MCF 10A (cell line): ENCODE results near the gene GEMIN5. TPM values are rescaled to one million over a fixed set of nuclear protein-coding genes. Genes with fewer than 3 reads are reported as not detected.
"Not testable (repeated sequence)": the region's sequence is repeated elsewhere in the genome, so short reads cannot be mapped to it uniquely, and the experiment has no call there.

ENCODE experiments used
- BruUV-seq: library from RNA; stranded (reverse); fragments of 400-500 nt; replicated peaks from 2 replicates; lab custom pipeline; 2021; lab: Mats Ljungman, UMichigan
- CTCF ChIA-PET: fragments of 300-600 bp; sonication (Branson Sonifier 250); formaldehyde crosslinking; extraction: SDS; loops from one replicate; lab custom pipeline; 2021; ENCODE audit warnings: antibody characterized with exemption, inconsistent platforms; lab: Yijun Ruan, JAX
- POLR2A ChIA-PET: fragments of 300-600, 350-650 bp; sonication (Branson Sonifier 250); formaldehyde crosslinking; extraction: SDS; loops from one replicate; lab custom pipeline; 2020; ENCODE audit warnings: antibody characterized with exemption, inconsistent platforms; lab: Yijun Ruan, JAX
- DNase-seq: peaks from one replicate; pipeline ENCODE4 v3.0.0-alpha.2; 2018; ENCODE audit not compliant: unreplicated experiment
- H3K27ac Mint-ChIP-seq: one replicate; pipeline ENCODE4 v1.8.0; 2022; ENCODE audit warnings: mild to moderate bottlenecking, low read depth, mixed read lengths; ENCODE audit not compliant: unreplicated experiment
- H3K27me3 Mint-ChIP-seq: one replicate; pipeline ENCODE4 v1.8.0; 2022; ENCODE audit warnings: mixed read lengths; ENCODE audit not compliant: insufficient read depth, unreplicated experiment
- H3K36me3 Mint-ChIP-seq: one replicate; pipeline ENCODE4 v1.8.0; 2022; ENCODE audit warnings: mild to moderate bottlenecking, moderate library complexity, mixed read lengths; ENCODE audit not compliant: insufficient read depth, unreplicated experiment
- H3K4me1 Mint-ChIP-seq: one replicate; pipeline ENCODE4 v1.8.0; 2022; ENCODE audit warnings: mixed read lengths; ENCODE audit not compliant: insufficient read depth, unreplicated experiment
- H3K4me3 Mint-ChIP-seq: one replicate; pipeline ENCODE4 v1.8.0; 2022; ENCODE audit warnings: mild to moderate bottlenecking, moderate library complexity, mixed read lengths; ENCODE audit not compliant: unreplicated experiment
- H3K9me3 Mint-ChIP-seq: one replicate; pipeline ENCODE4 v1.8.0; 2022; ENCODE audit warnings: mixed read lengths; ENCODE audit not compliant: unreplicated experiment
- CTCF ChIP-seq: fragments of 200-600 bp; IDR thresholded peaks from one replicate; pipeline ENCODE4 v1.8.0; 2022; ENCODE audit warnings: antibody characterized with exemption, mild to moderate bottlenecking; ENCODE audit not compliant: unreplicated experiment
- intact Hi-C: fragments of 100-400 bp; cut with micrococcal nuclease; formaldehyde crosslinking; loops from 2 replicates; pipeline ENCODE4 v1.14.1; 2022
- total RNA-seq: library from RNA; stranded (reverse); gene quantifications from 2 replicates; pipeline ENCODE4 v1.2.3, GENCODE V29; 2022

Gene GEMIN5
- total RNA-seq, 1 experiment from 2014 or later: 34.5 TPM

GRCh38 chr5:154923441-154924430 lies 14.3 kb downstream of the GEMIN5 start:
- no TSS peak for BruUV-seq
- CTCF ChIA-PET: interaction anchor here (0.6 kb wide), 1 partner anchor 254 kb away, joined by 4 read pairs; no protein-coding TSS in a partner anchor
- Mint-ChIP-seq H3K9me3 (no peaks in the 10 kb centered on the region), H3K4me1 (no peaks in the 10 kb centered on the region), H3K27ac (no peak overlapping the region), H3K27me3 (no peaks in the 10 kb centered on the region), H3K36me3 (peaks cover 92% of the 10 kb centered on the region), H3K4me3 (no peak overlapping the region)
- no peak for TF ChIP-seq CTCF
- intact Hi-C loops: no loop called here
- no peak for DNase-seq
- POLR2A ChIA-PET: interaction anchor here (1.2 kb wide), 1 partner anchor 9 kb away, joined by 3 read pairs; no protein-coding TSS in a partner anchor

- no peak for TF ChIP-seq CTCF
- POLR2A ChIA-PET: interaction anchor here (0.7 to 2.4 kb wide), 6 partner anchors 8 to 61 kb away, joined by 3 to 8 read pairs (median 6); partner anchors contain the start of gene GEMIN5
- DNase-seq: no peak
- no peaks in the 10 kb centered on the region for H3K9me3 Mint-ChIP-seq
- H3K36me3 Mint-ChIP-seq: peaks cover 84% of the 10 kb centered on the region
- no TSS peak for BruUV-seq
- intact Hi-C loops: no loop called here
- CTCF ChIA-PET: interaction anchor here (0.6 to 1.4 kb wide), 7 partner anchors 9 to 1642 kb away, joined by 3 to 4 read pairs (median 3); no protein-coding TSS in a partner anchor
- H3K4me3 Mint-ChIP-seq: no peak overlapping the region
- H3K27ac Mint-ChIP-seq: peak overlapping the region; percentile 5
- no peaks in the 10 kb centered on the region for H3K27me3 Mint-ChIP-seq
- H3K4me1 Mint-ChIP-seq: no peaks in the 10 kb centered on the region
These were observed 20.3 kb downstream of the GEMIN5 start for GRCh38 chr5:154917757-154918156.

- TF ChIP-seq CTCF: no peak
- BruUV-seq: no TSS peak
- no peaks in the 10 kb centered on the region for H3K9me3 Mint-ChIP-seq
- H3K27me3 Mint-ChIP-seq: no peaks in the 10 kb centered on the region
- peaks cover 90% of the 10 kb centered on the region for H3K36me3 Mint-ChIP-seq
- ChIA-PET POLR2A (interaction anchor here (0.5 to 2.4 kb wide), 9 partner anchors 10 to 98 kb away, joined by 3 to 8 read pairs (median 4); partner anchors contain the start of genes CNOT8 and GEMIN5), CTCF (interaction anchor here (0.5 to 1.0 kb wide), 4 partner anchors 10 to 372 kb away, joined by 3 to 5 read pairs (median 3); no protein-coding TSS in a partner anchor)
- intact Hi-C loops: no loop called here
- DNase-seq: no peak
- H3K4me3 Mint-ChIP-seq: no peak overlapping the region
- no peak overlapping the region for H3K27ac Mint-ChIP-seq
- no peaks in the 10 kb centered on the region for H3K4me1 Mint-ChIP-seq
These were observed 21.1 kb downstream of the GEMIN5 start for GRCh38 chr5:154916874-154917273.

GRCh38 chr5:154905601-154906000 lies 32.4 kb downstream of the GEMIN5 start:
- not testable (repeated sequence) for H3K9me3 Mint-ChIP-seq, H3K4me3 Mint-ChIP-seq, H3K4me1 Mint-ChIP-seq, DNase-seq, BruUV-seq, H3K27ac Mint-ChIP-seq, H3K27me3 Mint-ChIP-seq
- POLR2A ChIA-PET: interaction anchor here (0.7 to 1.8 kb wide), 2 partner anchors 12 to 20 kb away, joined by 3 to 5 read pairs; no protein-coding TSS in a partner anchor
- H3K36me3 Mint-ChIP-seq: peaks cover 93% of the 10 kb centered on the region
- CTCF ChIA-PET: interaction anchor here (1.0 kb wide), 1 partner anchor 11 kb away, joined by 5 read pairs; no protein-coding TSS in a partner anchor
- intact Hi-C loops: loop anchor here (10.0 kb wide), 1 partner anchor 251 kb away; no protein-coding TSS in a partner anchor
